Ishikawa (cell line): ENCODE results near the gene GPX3.

Experiments used
- CEBPB ChIP-seq: IDR thresholded peaks from 2 replicates; pipeline ENCODE4 v1.6.1; 2012
- CREB1 ChIP-seq: IDR thresholded peaks from 2 replicates; pipeline ENCODE4 v1.6.1; 2012; ENCODE audit warnings: low read depth
- EGR1 ChIP-seq: IDR thresholded peaks from 2 replicates; pipeline ENCODE4 v1.6.1; 2012
- EP300 ChIP-seq: IDR thresholded peaks from 2 replicates; pipeline ENCODE4 v1.6.1; 2012; ENCODE audit warnings: borderline replicate concordance
- FOXM1 ChIP-seq: IDR thresholded peaks from 2 replicates; pipeline ENCODE4 v1.6.1; 2012; ENCODE audit warnings: low read depth, borderline replicate concordance
- NFIC ChIP-seq: IDR thresholded peaks from 2 replicates; pipeline ENCODE4 v1.6.1; 2012
- RAD21 ChIP-seq: IDR thresholded peaks from 2 replicates; pipeline ENCODE4 v1.6.1; 2012; ENCODE audit warnings: low read depth
- TAF1 ChIP-seq: IDR thresholded peaks from 2 replicates; pipeline ENCODE4 v1.6.1; 2012; ENCODE audit warnings: low read depth, mild to moderate bottlenecking
- TCF12 ChIP-seq: IDR thresholded peaks from 2 replicates; pipeline ENCODE4 v1.6.1; 2012; ENCODE audit warnings: low read depth
- TEAD4 ChIP-seq: IDR thresholded peaks from 2 replicates; pipeline ENCODE4 v1.6.1; 2012
- YY1 ChIP-seq: IDR thresholded peaks from 2 replicates; pipeline ENCODE4 v1.6.1; 2012; ENCODE audit warnings: low read depth
- ZBTB7A ChIP-seq: IDR thresholded peaks from 2 replicates; pipeline ENCODE4 v1.6.1; 2012; ENCODE audit warnings: low read depth
- TF ChIP-seq, protein P1 (sequence below): IDR thresholded peaks from 2 replicates; pipeline ENCODE4 v1.6.1; 2012
- TF ChIP-seq, protein P2 (sequence below): IDR thresholded peaks from 2 replicates; pipeline ENCODE4 v1.6.1; 2012
- TF ChIP-seq, protein P3 (sequence below): IDR thresholded peaks from 2 replicates; pipeline ENCODE4 v1.6.1; 2012; ENCODE audit warnings: low read depth, mild to moderate bottlenecking

The GPX3 gene

DNA sequence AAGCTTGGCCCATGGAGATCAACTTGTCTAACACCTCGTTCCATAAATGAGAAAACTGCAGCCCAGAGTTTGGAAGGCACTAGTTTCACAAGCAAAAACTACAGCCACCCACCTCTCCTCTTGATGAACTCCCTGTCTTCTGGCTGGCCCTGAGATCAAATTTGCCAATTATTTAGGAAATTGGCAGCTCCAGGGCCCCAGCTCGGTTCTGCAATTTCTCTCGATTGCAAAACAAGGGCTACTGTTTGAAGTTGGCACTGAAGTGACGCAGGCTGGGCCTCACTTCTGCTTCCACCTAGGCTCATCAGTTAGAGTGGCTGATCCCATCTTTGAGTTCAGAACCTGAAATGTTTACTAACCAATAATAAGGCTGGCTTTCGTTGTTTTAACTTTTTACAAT, 3.7 kb upstream of the GPX3 start:
- TF ChIP-seq, protein P1, sequence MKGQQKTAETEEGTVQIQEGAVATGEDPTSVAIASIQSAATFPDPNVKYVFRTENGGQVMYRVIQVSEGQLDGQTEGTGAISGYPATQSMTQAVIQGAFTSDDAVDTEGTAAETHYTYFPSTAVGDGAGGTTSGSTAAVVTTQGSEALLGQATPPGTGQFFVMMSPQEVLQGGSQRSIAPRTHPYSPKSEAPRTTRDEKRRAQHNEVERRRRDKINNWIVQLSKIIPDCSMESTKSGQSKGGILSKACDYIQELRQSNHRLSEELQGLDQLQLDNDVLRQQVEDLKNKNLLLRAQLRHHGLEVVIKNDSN = no peak
- TF ChIP-seq NFIC (no peak), ZBTB7A (no peak), EP300 (no peak), RAD21 (no peak), TCF12 (no peak), YY1 (no peak), TAF1 (no peak), FOXM1 (no peak), CEBPB (no peak), CREB1 (no peak), EGR1 (no peak), TEAD4 (no peak)
- TF ChIP-seq, protein P2, sequence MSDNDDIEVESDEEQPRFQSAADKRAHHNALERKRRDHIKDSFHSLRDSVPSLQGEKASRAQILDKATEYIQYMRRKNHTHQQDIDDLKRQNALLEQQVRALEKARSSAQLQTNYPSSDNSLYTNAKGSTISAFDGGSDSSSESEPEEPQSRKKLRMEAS = no peak
- TF ChIP-seq, protein P3, sequence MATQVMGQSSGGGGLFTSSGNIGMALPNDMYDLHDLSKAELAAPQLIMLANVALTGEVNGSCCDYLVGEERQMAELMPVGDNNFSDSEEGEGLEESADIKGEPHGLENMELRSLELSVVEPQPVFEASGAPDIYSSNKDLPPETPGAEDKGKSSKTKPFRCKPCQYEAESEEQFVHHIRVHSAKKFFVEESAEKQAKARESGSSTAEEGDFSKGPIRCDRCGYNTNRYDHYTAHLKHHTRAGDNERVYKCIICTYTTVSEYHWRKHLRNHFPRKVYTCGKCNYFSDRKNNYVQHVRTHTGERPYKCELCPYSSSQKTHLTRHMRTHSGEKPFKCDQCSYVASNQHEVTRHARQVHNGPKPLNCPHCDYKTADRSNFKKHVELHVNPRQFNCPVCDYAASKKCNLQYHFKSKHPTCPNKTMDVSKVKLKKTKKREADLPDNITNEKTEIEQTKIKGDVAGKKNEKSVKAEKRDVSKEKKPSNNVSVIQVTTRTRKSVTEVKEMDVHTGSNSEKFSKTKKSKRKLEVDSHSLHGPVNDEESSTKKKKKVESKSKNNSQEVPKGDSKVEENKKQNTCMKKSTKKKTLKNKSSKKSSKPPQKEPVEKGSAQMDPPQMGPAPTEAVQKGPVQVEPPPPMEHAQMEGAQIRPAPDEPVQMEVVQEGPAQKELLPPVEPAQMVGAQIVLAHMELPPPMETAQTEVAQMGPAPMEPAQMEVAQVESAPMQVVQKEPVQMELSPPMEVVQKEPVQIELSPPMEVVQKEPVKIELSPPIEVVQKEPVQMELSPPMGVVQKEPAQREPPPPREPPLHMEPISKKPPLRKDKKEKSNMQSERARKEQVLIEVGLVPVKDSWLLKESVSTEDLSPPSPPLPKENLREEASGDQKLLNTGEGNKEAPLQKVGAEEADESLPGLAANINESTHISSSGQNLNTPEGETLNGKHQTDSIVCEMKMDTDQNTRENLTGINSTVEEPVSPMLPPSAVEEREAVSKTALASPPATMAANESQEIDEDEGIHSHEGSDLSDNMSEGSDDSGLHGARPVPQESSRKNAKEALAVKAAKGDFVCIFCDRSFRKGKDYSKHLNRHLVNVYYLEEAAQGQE = no peak

DNA sequence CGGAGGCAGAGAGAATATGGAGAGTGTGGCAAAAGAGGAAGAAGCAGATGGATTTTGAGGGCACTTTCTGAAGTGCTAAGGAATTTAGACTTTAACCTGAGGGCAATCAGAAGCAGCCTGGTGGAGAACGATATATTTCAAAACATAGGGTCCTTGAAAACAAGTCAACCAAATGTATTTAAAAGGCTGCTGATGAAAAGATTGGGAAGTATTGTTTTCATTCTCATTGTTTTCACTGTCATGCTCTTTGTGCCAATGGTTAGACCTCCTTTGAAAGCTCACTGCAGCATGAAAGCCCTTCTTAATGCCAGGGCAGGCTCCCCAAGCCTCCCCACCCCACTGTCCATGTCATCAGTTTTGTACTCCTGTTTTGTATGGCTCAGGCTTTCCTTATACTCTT, 2.5 kb upstream of the GPX3 start:
- TF ChIP-seq YY1 = no peak
- TF ChIP-seq, protein P1 = no peak
- no peak for TF ChIP-seq NFIC
- no peak for TF ChIP-seq TEAD4
- no peak for TF ChIP-seq FOXM1
- no peak for TF ChIP-seq CREB1
- TF ChIP-seq TAF1 = no peak
- TF ChIP-seq, protein P2 = no peak
- TF ChIP-seq, protein P3 = no peak
- no peak for TF ChIP-seq CEBPB
- no peak for TF ChIP-seq EGR1

DNA sequence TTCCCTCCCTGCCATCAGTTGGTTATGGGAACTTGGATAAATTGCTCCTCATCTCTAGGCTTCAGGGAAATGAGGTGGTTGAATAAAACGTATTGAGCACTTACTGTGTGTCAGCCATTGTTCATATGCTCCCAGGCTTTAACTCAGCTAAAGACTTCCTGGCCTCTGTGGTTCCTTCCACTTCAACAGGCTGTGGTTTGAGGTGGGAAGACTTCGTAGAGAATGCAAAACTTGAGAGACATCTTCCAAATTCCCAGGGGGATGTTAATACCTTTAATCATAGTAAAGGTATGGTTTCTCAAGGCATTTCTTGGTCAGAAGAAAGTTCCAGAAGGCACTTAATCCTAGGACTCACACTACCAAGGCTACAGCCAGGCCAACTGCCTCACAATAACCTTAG, 1.5 kb upstream of the GPX3 start:
- no peak for TF ChIP-seq TEAD4

DNA sequence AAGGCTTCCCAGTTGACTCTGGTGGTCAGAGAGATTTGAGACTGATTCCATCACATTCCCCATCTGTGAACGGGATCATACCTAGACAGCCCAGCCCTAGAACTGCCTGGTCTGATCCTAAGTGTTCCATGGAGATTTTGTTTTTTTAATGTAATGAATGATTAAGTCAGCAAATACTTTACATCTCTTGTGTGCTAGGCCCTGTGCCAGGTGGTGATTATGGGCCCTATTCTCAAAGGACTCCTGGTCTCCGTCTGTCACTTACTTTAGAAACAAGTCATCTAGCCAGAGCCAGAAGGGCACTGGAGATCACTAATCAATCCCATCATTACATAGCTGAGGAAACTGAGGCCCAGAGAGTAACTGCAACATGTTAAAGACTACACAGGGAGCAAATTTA, 1.1 kb upstream of the GPX3 start:
- no peak for TF ChIP-seq NFIC
- TF ChIP-seq TCF12 = no peak
- no peak for TF ChIP-seq TAF1
- TF ChIP-seq, protein P1 = no peak
- TF ChIP-seq CEBPB = no peak
- TF ChIP-seq CREB1 = no peak

DNA sequence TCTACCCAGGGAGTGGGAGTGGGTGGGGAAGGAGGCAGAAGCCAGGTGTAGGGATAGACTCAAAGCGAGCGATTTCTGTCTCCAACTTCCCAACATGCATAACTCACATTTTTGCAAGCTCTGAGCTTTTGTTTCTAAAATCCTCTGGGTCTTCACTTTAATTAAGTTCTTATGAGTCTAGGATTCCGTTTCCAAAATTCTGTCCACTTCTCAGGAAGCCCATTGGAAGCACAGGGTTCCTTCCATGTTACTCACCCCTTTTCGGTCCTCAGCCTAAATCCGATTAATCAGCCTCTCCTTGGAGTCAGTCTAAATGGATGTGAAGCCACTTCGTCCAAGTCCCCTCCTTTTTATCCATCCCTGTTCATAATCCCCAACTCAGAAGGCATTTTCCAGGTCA, 1.4 kb downstream of the GPX3 start:
- TF ChIP-seq, protein P2 = no peak

DNA sequence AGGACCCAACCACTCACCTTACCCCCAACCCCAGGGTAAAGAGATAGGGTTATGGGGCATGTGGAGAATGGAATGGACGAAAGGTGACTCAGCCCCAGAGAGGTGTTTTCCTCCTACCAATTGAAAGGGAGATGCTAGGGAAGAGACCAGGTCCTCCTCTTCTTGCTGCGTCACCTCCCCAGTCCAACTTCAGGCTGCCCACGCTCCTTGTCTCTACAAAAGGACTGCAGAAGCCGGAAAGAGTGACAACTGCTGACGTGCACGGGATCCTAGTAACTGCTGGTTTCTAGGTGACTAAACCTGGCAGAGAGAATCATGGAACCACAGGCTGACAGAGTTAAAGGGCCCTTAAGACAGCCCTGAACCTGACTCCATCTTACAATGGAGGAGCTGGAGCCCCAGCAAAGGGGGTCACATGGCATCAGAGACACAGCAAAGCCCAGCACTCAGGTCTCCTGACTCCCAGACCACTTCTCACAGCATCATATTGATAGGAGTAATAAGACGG, 2.2 kb downstream of the GPX3 start:
- no peak for TF ChIP-seq TEAD4
- no peak for TF ChIP-seq YY1
- TF ChIP-seq TAF1 = no peak
- no peak for TF ChIP-seq EGR1
- TF ChIP-seq, protein P3 = no peak
- TF ChIP-seq TCF12 = no peak
- no peak for TF ChIP-seq RAD21
- TF ChIP-seq CEBPB = no peak
- no peak for TF ChIP-seq NFIC
- TF ChIP-seq, protein P1 = no peak
- TF ChIP-seq ZBTB7A = no peak
- TF ChIP-seq EP300 = no peak
- TF ChIP-seq FOXM1 = no peak
- TF ChIP-seq, protein P2 = no peak
- no peak for TF ChIP-seq CREB1
